NCI-H2029 treated with DMSO at 0.1 percent for 48 hours (cell line): Measurements from ENCODE around the gene AVEN.
A peak's percentile ranks its signal among the peaks of the same experiment; 100 is the strongest.

Experiments used
- DNase-seq: peaks from one replicate; lab custom pipeline; 2025; lab: John Stamatoyannopoulos, UW

Gene AVEN

GRCh38 chr15:33913459-33913858 is 125.5 kb downstream of the AVEN start:
- DNase-seq: no peak

GRCh38 chr15:33912326-33912725 is 126.7 kb downstream of the AVEN start:
- no peak for DNase-seq

- DNase-seq: no peak
Observed at GRCh38 chr15:33910741-33911140, 128.3 kb downstream of the AVEN start.

- no peak for DNase-seq
Observed at GRCh38 chr15:33908406-33908805, 130.6 kb downstream of the AVEN start.

GRCh38 chr15:33907326-33907725 is 131.7 kb downstream of the AVEN start:
- no peak for DNase-seq

- DNase-seq: no peak
Observed at GRCh38 chr15:33903661-33904060, 135.3 kb downstream of the AVEN start.

- DNase-seq: no peak
Observed at GRCh38 chr15:33902043-33902442, 137.0 kb downstream of the AVEN start.

GRCh38 chr15:33894193-33894592 is 144.8 kb downstream of the AVEN start:
- no peak for DNase-seq

- DNase-seq: peak; percentile 16
Observed at GRCh38 chr15:33888176-33888575, 150.8 kb downstream of the AVEN start.

GRCh38 chr15:33882921-33883320 is 156.1 kb downstream of the AVEN start:
- DNase-seq: no peak

GRCh38 chr15:33874156-33874555 is 164.8 kb downstream of the AVEN start:
- DNase-seq: no peak

GRCh38 chr15:33872416-33873106 is 166.4 kb downstream of the AVEN start:
- DNase-seq: no peak

GRCh38 chr15:33871980-33872379 is 167.0 kb downstream of the AVEN start:
- no peak for DNase-seq

GRCh38 chr15:33866101-33866737 is 172.8 kb downstream of the AVEN start:
- no peak for DNase-seq

GRCh38 chr15:33865416-33865815 is 173.6 kb downstream of the AVEN start:
- no peak for DNase-seq

- no peak for DNase-seq
Observed at GRCh38 chr15:33864360-33865075, 174.5 kb downstream of the AVEN start.

GRCh38 chr15:33860754-33861153 is 178.2 kb downstream of the AVEN start:
- no peak for DNase-seq

- DNase-seq: no peak
Observed at GRCh38 chr15:33859992-33860545, 178.9 kb downstream of the AVEN start.

GRCh38 chr15:33858836-33859235 is 180.2 kb downstream of the AVEN start:
- DNase-seq: no peak

GRCh38 chr15:33857726-33858125 is 181.3 kb downstream of the AVEN start:
- DNase-seq: no peak

GRCh38 chr15:33852570-33852969 is 186.4 kb downstream of the AVEN start:
- no peak for DNase-seq

GRCh38 chr15:33852094-33852493 is 186.9 kb downstream of the AVEN start:
- DNase-seq: no peak

- no peak for DNase-seq
Observed at GRCh38 chr15:33851079-33851478, 187.9 kb downstream of the AVEN start.
